ENCODE results near the gene EEF1AKMT3.

Gene EEF1AKMT3

DNA sequence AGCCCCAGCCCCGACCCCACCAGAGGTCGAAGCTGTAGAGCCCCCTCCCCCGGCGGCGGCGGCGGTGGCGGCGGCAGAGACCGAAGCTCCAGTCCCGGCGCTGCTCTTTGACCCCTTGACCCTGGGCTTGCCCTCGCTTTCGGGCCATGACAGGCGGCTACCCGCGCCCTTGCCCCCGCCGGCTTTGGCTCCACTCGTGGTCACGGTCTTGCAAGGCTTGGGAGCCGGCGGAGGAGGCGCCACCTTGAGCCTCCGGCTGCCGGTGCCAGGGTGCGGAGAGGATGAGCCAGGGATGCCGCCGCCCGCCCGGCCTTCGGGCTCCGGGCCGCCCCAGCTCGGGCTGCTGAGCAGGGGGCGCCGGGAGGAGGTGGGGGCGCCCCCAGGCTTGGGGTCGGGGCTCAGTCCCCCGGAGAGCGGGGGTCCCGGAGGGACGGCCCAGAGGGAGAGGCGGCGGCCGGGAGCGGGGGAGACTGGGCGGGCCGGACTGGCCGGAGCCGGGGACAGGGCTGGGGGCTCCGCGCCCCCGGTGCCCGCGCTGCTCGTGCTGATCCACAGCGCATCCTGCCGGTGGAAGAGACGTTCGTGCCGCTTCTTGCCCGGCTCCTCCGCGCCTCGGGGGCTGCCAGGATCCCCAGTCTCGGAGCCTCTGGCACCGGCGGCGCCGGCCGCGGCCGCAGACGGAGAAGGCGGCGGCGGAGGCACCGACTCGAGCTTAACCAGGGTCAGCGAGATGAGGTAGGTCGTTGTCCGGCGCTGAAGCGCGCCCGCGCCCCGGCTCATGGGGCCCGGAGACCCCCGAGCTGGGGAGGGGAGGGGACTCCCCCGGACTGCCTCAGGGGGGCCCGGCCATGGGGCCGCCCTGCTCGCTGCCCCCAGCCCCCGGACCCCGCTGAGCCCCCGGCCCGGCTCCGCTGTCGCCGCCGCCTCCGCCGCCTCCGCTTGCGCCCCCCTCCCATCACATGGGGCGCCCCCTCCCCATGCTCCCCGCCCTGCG lies 34.6 kb upstream of the EEF1AKMT3 start:
- Histone ChIP-seq H3K9ac (ENCODE audit: low read depth, low read length) (no peak overlapping the region), H3K9me3 (ENCODE audit: control insufficient read depth, insufficient read depth, low read length) (no peaks in the 10 kb centered on the region), H3K27me3 (ENCODE audit: control insufficient read depth, insufficient read depth, low read length) (peaks cover 90% of the 10 kb centered on the region), H3K4me1 (ENCODE audit: control insufficient read depth, insufficient read depth, low read length) (peaks cover 6% of the 10 kb centered on the region), H3K36me3 (ENCODE audit: control insufficient read depth, insufficient read depth, low read length) (no peaks in the 10 kb centered on the region), H3K4me3 (ENCODE audit: low read depth, low read length) (peak overlapping the region; percentile 56)

GRCh38 chr12:57738661-57739237 lies 33.7 kb upstream of the EEF1AKMT3 start, which contains the start of gene AGAP2:
Gene AGAP2 (minus strand): TSS chr12:57738742. CDS start chr12:57738246, 496 bp downstream.
- Histone ChIP-seq H3K27me3 (ENCODE audit: control insufficient read depth, insufficient read depth, low read length) (peaks cover 84% of the 10 kb centered on the region), H3K36me3 (ENCODE audit: control insufficient read depth, insufficient read depth, low read length) (no peaks in the 10 kb centered on the region), H3K4me1 (ENCODE audit: control insufficient read depth, insufficient read depth, low read length) (peaks cover 6% of the 10 kb centered on the region), H3K9ac (ENCODE audit: low read depth, low read length) (no peak within 1 kb of the TSS), H3K9me3 (ENCODE audit: control insufficient read depth, insufficient read depth, low read length) (no peaks in the 10 kb centered on the region), H3K4me3 (ENCODE audit: low read depth, low read length) (peak within 1 kb of the TSS; percentile 41)

GRCh38 chr12:57739387-57739786 lies 33.0 kb upstream of the EEF1AKMT3 start:
- Histone ChIP-seq H3K4me1 (ENCODE audit: control insufficient read depth, insufficient read depth, low read length) (peaks cover 6% of the 10 kb centered on the region), H3K9ac (ENCODE audit: low read depth, low read length) (no peak overlapping the region), H3K36me3 (ENCODE audit: control insufficient read depth, insufficient read depth, low read length) (no peaks in the 10 kb centered on the region), H3K4me3 (ENCODE audit: low read depth, low read length) (peak overlapping the region; percentile 41), H3K9me3 (ENCODE audit: control insufficient read depth, insufficient read depth, low read length) (no peaks in the 10 kb centered on the region), H3K27me3 (ENCODE audit: control insufficient read depth, insufficient read depth, low read length) (peaks cover 78% of the 10 kb centered on the region)

DNA sequence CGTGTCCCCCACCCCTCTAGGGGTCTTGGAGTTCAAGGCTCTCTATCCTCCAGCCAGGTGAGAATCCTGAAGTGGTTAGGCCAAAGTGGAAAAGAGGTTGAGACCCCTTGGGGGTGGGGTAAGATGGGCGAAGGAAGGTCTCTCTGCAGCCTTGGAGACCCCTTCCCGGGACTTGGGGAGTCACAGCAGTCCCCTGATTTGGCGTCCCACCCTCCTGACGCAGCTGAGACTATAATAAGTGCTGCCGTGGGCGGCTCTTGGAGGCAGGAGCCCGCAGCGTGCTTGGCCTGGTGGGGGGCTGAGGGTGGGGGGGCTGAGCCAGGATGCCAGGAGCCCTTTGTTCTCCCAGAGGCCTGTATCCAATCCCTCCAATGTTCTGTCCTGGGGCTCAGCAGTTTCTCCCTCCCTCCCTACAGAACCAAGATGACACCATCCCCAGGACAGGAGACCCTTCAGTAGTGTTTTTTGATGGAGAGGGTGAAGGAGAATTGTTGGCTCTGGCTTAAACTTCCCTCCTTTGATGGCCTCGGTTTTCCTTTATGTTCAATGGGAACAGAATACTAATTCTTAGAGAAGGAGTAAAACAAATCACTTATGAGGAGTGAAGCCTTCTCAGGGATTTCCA lies 32.4 kb upstream of the EEF1AKMT3 start:
- Histone ChIP-seq H3K27me3 (ENCODE audit: control insufficient read depth, insufficient read depth, low read length) (peaks cover 72% of the 10 kb centered on the region), H3K9ac (ENCODE audit: low read depth, low read length) (no peak overlapping the region)

DNA sequence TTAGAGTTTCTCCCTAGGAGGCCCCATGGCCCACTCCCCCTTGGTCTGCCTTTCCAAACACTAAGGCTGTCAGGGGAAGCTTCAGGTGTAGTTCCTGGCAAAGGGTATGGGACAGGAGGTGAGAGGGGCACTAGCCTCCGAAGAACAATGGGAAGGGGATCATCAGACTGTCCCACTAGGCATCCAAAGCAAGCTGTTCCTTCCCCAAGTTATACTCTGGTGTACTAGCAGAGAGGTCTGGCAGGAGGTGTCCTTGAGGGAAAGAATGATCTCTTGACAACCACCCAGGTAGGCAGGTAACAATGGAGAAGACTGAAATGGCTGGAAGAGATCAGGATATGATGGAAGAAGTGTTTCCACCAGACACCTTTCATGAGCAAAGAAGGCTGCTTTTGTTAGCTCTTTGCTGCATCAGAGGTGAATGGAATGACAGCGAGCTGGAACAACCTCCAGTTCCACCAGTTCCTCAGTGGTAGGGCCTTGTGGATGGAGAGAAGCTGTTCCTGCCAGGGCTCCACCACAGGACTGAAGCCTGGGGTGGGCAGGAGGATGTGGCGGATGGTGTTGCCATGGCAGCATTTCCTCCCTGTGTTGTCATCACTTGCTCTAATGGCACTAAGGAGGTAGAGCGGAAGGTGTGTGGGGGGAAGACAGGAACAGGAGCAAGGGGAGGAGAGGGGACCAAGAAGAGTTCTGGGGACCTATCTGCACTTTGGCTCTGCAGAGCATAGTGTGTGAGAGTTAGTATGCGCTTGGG lies 31.6 kb upstream of the EEF1AKMT3 start:
- H3K4me3 ChIP-seq (ENCODE audit: low read depth, low read length), result no peak overlapping the region

More for the DNA sequence above, 32.4 kb upstream of the EEF1AKMT3 start:
- no peaks in the 10 kb centered on the region for H3K36me3 ChIP-seq (ENCODE audit: control insufficient read depth, insufficient read depth, low read length)
- peak overlapping the region; percentile 41 for H3K4me3 ChIP-seq (ENCODE audit: low read depth, low read length)
- H3K4me1 ChIP-seq (ENCODE audit: control insufficient read depth, insufficient read depth, low read length), result peaks cover 6% of the 10 kb centered on the region
- H3K9me3 ChIP-seq (ENCODE audit: control insufficient read depth, insufficient read depth, low read length), result no peaks in the 10 kb centered on the region

GRCh38 chr12:57741413-57741789 lies 31.0 kb upstream of the EEF1AKMT3 start:
- Histone ChIP-seq H3K9me3 (ENCODE audit: control insufficient read depth, insufficient read depth, low read length) (no peaks in the 10 kb centered on the region), H3K4me1 (ENCODE audit: control insufficient read depth, insufficient read depth, low read length) (peaks cover 6% of the 10 kb centered on the region), H3K9ac (ENCODE audit: low read depth, low read length) (no peak overlapping the region), H3K27me3 (ENCODE audit: control insufficient read depth, insufficient read depth, low read length) (peaks cover 58% of the 10 kb centered on the region), H3K36me3 (ENCODE audit: control insufficient read depth, insufficient read depth, low read length) (no peaks in the 10 kb centered on the region), H3K4me3 (ENCODE audit: low read depth, low read length) (no peak overlapping the region)

More for the DNA sequence above, 31.6 kb upstream of the EEF1AKMT3 start:
- H3K27me3 ChIP-seq (ENCODE audit: control insufficient read depth, insufficient read depth, low read length), result peaks cover 64% of the 10 kb centered on the region
- H3K9me3 ChIP-seq (ENCODE audit: control insufficient read depth, insufficient read depth, low read length), result no peaks in the 10 kb centered on the region
- H3K4me1 ChIP-seq (ENCODE audit: control insufficient read depth, insufficient read depth, low read length), result peaks cover 3% of the 10 kb centered on the region
- H3K9ac ChIP-seq (ENCODE audit: low read depth, low read length), result no peak overlapping the region
- no peaks in the 10 kb centered on the region for H3K36me3 ChIP-seq (ENCODE audit: control insufficient read depth, insufficient read depth, low read length)

DNA sequence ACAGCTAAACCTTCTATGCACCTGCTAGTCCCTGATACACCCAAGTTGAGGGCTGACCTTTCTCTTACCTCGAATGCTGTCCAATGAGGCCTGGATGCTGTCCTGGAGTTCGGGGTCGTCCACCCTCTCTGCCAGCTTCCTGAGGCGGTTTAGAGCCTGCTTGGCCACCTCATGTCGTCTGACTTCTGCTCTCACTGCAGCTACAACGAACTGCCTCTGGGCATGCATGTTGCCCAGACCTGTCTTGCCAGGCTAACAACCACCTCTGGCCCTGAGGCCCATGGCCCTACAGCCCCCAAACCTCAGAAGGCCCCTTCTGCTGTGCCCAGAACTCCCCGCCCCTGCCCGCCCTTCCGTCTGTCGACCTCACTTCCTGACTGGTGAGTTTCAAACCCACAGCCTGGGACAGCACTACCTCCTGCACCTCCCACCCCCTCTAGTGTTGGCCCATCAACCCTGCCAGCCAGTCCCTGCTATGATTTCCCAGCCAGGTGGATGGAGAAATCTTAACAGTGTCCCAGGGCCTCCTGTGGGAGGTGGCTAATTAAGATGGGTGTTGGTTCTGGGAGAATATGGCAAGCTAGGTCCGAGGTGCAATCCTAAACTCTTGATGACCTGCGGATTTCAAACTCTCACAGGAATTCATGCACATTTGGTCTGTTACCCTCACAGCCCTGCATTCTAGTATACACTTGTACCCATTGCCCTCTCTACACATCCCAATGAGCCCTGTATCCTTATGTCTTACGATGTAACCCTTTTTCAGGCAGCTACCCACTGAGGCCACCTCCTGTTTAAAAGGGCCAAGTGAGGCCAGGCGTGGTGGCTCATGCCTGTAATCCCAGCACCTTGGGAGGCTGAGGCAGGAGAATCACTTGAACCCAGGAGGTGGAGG lies 30.3 kb upstream of the EEF1AKMT3 start:
- Histone ChIP-seq H3K4me1 (ENCODE audit: control insufficient read depth, insufficient read depth, low read length) (peaks cover 3% of the 10 kb centered on the region), H3K36me3 (ENCODE audit: control insufficient read depth, insufficient read depth, low read length) (peaks cover 5% of the 10 kb centered on the region), H3K27me3 (ENCODE audit: control insufficient read depth, insufficient read depth, low read length) (peaks cover 51% of the 10 kb centered on the region), H3K4me3 (ENCODE audit: low read depth, low read length) (peak overlapping the region; percentile 26), H3K9me3 (ENCODE audit: control insufficient read depth, insufficient read depth, low read length) (no peaks in the 10 kb centered on the region), H3K9ac (ENCODE audit: low read depth, low read length) (no peak overlapping the region)

GRCh38 chr12:57743769-57744168 lies 28.6 kb upstream of the EEF1AKMT3 start:
- Histone ChIP-seq H3K9me3 (ENCODE audit: control insufficient read depth, insufficient read depth, low read length) (no peaks in the 10 kb centered on the region), H3K27me3 (ENCODE audit: control insufficient read depth, insufficient read depth, low read length) (peaks cover 41% of the 10 kb centered on the region), H3K4me1 (ENCODE audit: control insufficient read depth, insufficient read depth, low read length) (peaks cover 3% of the 10 kb centered on the region), H3K9ac (ENCODE audit: low read depth, low read length) (no peak overlapping the region), H3K4me3 (ENCODE audit: low read depth, low read length) (no peak overlapping the region), H3K36me3 (ENCODE audit: control insufficient read depth, insufficient read depth, low read length) (peaks cover 19% of the 10 kb centered on the region)

DNA sequence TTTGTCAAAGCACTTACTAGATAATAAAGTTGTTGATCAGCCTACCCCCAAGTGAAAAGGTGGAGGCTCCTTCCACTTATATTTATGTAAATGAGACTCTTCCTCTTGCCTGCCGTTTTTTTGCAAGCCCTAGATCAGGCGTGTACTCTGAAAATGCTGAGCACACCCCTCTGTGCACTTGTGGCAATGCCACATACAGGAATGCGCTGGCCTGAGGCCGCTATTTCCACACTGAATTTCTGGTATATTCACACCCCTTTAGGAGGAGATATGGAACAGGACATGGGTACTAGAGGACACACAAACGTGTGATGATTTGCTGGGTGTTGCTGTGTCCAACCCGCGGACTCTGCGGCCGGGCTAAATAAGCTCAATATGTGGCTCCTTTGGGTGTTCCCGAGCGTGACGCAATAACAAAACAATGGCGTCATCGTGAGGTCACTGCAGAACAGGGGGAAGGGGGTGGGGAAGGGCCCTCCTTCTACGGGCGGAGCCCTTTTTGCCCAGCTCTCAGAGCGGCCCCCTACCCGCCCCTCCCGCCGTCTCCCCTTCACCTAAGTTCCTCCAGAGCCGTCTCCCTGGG lies 28.1 kb upstream of the EEF1AKMT3 start:
- H3K4me3 ChIP-seq (ENCODE audit: low read depth, low read length), result peak overlapping the region; percentile 90
- no peaks in the 10 kb centered on the region for H3K9me3 ChIP-seq (ENCODE audit: control insufficient read depth, insufficient read depth, low read length)
- H3K36me3 ChIP-seq (ENCODE audit: control insufficient read depth, insufficient read depth, low read length), result peaks cover 19% of the 10 kb centered on the region
- H3K27me3 ChIP-seq (ENCODE audit: control insufficient read depth, insufficient read depth, low read length), result peaks cover 36% of the 10 kb centered on the region
- H3K4me1 ChIP-seq (ENCODE audit: control insufficient read depth, insufficient read depth, low read length), result peaks cover 3% of the 10 kb centered on the region
- peak overlapping the region; percentile 28 for H3K9ac ChIP-seq (ENCODE audit: low read depth, low read length)

- Histone ChIP-seq H3K4me3 (ENCODE audit: low read depth, low read length) (peak within 1 kb of the TSS; percentile 90), H3K9me3 (ENCODE audit: control insufficient read depth, insufficient read depth, low read length) (no peaks in the 10 kb centered on the region), H3K36me3 (ENCODE audit: control insufficient read depth, insufficient read depth, low read length) (peaks cover 19% of the 10 kb centered on the region), H3K4me1 (ENCODE audit: control insufficient read depth, insufficient read depth, low read length) (peaks cover 3% of the 10 kb centered on the region), H3K9ac (ENCODE audit: low read depth, low read length) (peak within 1 kb of the TSS; percentile 67), H3K27me3 (ENCODE audit: control insufficient read depth, insufficient read depth, low read length) (peaks cover 30% of the 10 kb centered on the region)
Observed at GRCh38 chr12:57744777-57745484, 27.5 kb upstream of the EEF1AKMT3 start, which contains the start of gene TSPAN31. Gene TSPAN31 (plus strand): TSS chr12:57745039. CDS start chr12:57745155, 116 bp downstream.

All from iPS-15b (cell line).